K562 (cell line): ENCODE data around the gene OR2S2. TPM values are rescaled to one million over a fixed set of nuclear protein-coding genes. Genes with fewer than 3 reads are reported as not detected.

ENCODE experiments used
- ATAC-seq: fragments of 200-7000 bp; cut with Tn5 transposase; 3 replicates; pipeline ENCODE4 v1.9.1; 2020; ENCODE audit warnings: moderate library complexity
- BruUV-seq: library from RNA; stranded (reverse); fragments of 400-500 nt; replicated peaks from 2 replicates; lab custom pipeline; 2021; lab: Mats Ljungman, UMichigan
- CTCF ChIA-PET: fragments of 300-600 bp; formaldehyde crosslinking; extraction: SDS; loops from one replicate; lab custom pipeline; 2021; ENCODE audit warnings: low intra/inter-chr PET ratio; lab: Yijun Ruan, JAX
- POLR2A ChIA-PET: fragments of 300-600, 350-650 bp; sonication (Branson Sonifier 250); formaldehyde crosslinking; extraction: SDS; loops from one replicate; lab custom pipeline; 2021; ENCODE audit warnings: antibody characterized with exemption, inconsistent platforms; lab: Yijun Ruan, JAX
- DNase-seq, 4 experiments: peaks; one replicate each; pipeline versions ENCODE4 v3.0.0 to v3.0.0-alpha.2; 2011 to 2018; ENCODE audit warnings: low spot score in 3 of 4, mixed read lengths in 3 of 4; ENCODE audit errors: extremely low read depth in 1 of 4
- FAIRE-seq: peaks from 2 replicates; lab custom pipeline; 2011; peaks lifted over from hg19 to GRCh38; lab: Jason Lieb, UNC
- H2AFZ ChIP-seq: 2 replicates; pipeline ENCODE4 v1.6.0; 2011; ENCODE audit warnings: low read depth, low read length, control low read depth, inconsistent platforms
- H3K27ac ChIP-seq: fragments of 200-600 bp; 3 replicates; pipeline ENCODE4 v1.8.0; 2011; ENCODE audit warnings: low read depth, mild to moderate bottlenecking, control low read depth, inconsistent platforms, low read length, moderate library complexity, mixed read lengths; ENCODE audit errors: extremely low read depth
- H3K27me3 ChIP-seq, 2 experiments: fragments of 300-600 bp in 1 of 2; 2 replicates in 1 of 2; 3 replicates in 1 of 2; pipeline versions ENCODE4 v1.6.0 to v1.8.0; 2011; ENCODE audit warnings: inconsistent platforms in 2 of 2, low read length in 2 of 2, mild to moderate bottlenecking in 1 of 2, mixed read lengths in 1 of 2, moderate library complexity in 1 of 2; ENCODE audit not compliant: control insufficient read depth in 2 of 2, insufficient read depth in 2 of 2
- H3K36me3 ChIP-seq: fragments of 300-600 bp; 3 replicates; pipeline ENCODE4 v1.8.0; 2011; ENCODE audit warnings: mild to moderate bottlenecking, low read length, inconsistent platforms; ENCODE audit not compliant: control insufficient read depth, insufficient read depth
- H3K4me1 ChIP-seq, 2 experiments: fragments of 200-600 bp in 1 of 2; replicated peaks in 1 of 2; 2 replicates in 1 of 2; 3 replicates in 1 of 2; pipeline versions ENCODE4 v1.5.1 to v1.8.0; 2011; ENCODE audit warnings: inconsistent platforms in 2 of 2, low read length in 2 of 2, mild to moderate bottlenecking in 1 of 2, mixed read lengths in 1 of 2, moderate library complexity in 1 of 2; ENCODE audit not compliant: control insufficient read depth in 2 of 2, insufficient read depth in 2 of 2
- H3K4me2 ChIP-seq: 2 replicates; pipeline ENCODE4 v1.6.1; 2011; ENCODE audit warnings: low read length, control low read depth, inconsistent platforms, mixed read lengths; ENCODE audit not compliant: insufficient read depth
- H3K4me3 ChIP-seq: fragments of 200-600 bp; sonication (generic), shearing (Covaris generic); 2 replicates; pipeline ENCODE4 v1.5.1; 2016; ENCODE audit warnings: control low read depth, inconsistent platforms
- H3K79me2 ChIP-seq: fragments of 200-600 bp; 3 replicates; pipeline ENCODE4 v1.8.0; 2011; ENCODE audit warnings: low read length, inconsistent platforms; ENCODE audit not compliant: control insufficient read depth, insufficient read depth
- H3K9ac ChIP-seq, 2 experiments: 2 replicates each; pipeline versions ENCODE4 v1.6.0 to v1.6.1; 2011; ENCODE audit warnings: low read depth in 2 of 2, low read length in 2 of 2, control low read depth in 1 of 2, inconsistent platforms in 1 of 2, mild to moderate bottlenecking in 1 of 2, mixed read lengths in 1 of 2; ENCODE audit not compliant: insufficient read depth in 1 of 2
- H3K9me1 ChIP-seq: one replicate; pipeline ENCODE4 v1.6.0; 2011; ENCODE audit warnings: inconsistent platforms, mild to moderate bottlenecking, low read length, moderate library complexity; ENCODE audit not compliant: control insufficient read depth, insufficient read depth
- H3K9me3 ChIP-seq: replicated peaks from 2 replicates; pipeline ENCODE4 v1.5.1; 2011; ENCODE audit warnings: low read depth, low read length, inconsistent platforms; ENCODE audit not compliant: control insufficient read depth, insufficient read depth
- H4K20me1 ChIP-seq: replicated peaks from 2 replicates; pipeline ENCODE4 v1.6.1; 2011; ENCODE audit warnings: low read length, inconsistent platforms, mixed read lengths; ENCODE audit not compliant: control insufficient read depth, insufficient read depth
- ATF3 ChIP-seq, 2 experiments: fragments of 450-650 bp in 1 of 2; sonication (generic) in 1 of 2; formaldehyde crosslinking in 1 of 2; IDR thresholded peaks in 1 of 2; conservative IDR thresholded peaks in 1 of 2; 2 replicates each; pipeline versions ENCODE4 v1.6.1 to v1.8.1; 2016 to 2023; ENCODE audit warnings: mild to moderate bottlenecking in 2 of 2, moderate library complexity in 2 of 2, inconsistent platforms in 1 of 2, missing genetic modification reagents in 1 of 2
- CTBP1 ChIP-seq: fragments of 450-650 bp; IDR thresholded peaks from 2 replicates; pipeline ENCODE4 v1.6.1; 2016; ENCODE audit warnings: borderline replicate concordance
- SRF ChIP-seq, 2 experiments: fragments of 250-450, 450-650 bp in 1 of 2; sonication (Bioruptor Pico) in 1 of 2; sonication (generic) in 1 of 2; formaldehyde crosslinking; IDR thresholded peaks; 2 replicates each; pipeline versions ENCODE4 v1.5.0 to v1.5.1; 2020 to 2022; ENCODE audit warnings: mild to moderate bottlenecking in 1 of 2, missing genetic modification reagents in 1 of 2
- TSC22D4 ChIP-seq: fragments of 450-650 bp; IDR thresholded peaks from 2 replicates; pipeline ENCODE4 v1.6.1; 2016; ENCODE audit warnings: missing genetic modification characterization, missing biosample characterization, control low read depth
- ZBTB11 ChIP-seq, 3 experiments: fragments of 200-800 bp in 1 of 3; fragments of 250-450 bp in 1 of 3; fragments of 450-650 bp in 1 of 3; sonication (Bioruptor Pico) in 1 of 3; sonication (Bioruptor generic) in 1 of 3; formaldehyde crosslinking in 1 of 3; IDR thresholded peaks; 2 replicates each; pipeline versions ENCODE4 v1.6.1 to v1.8.0; 2016 to 2022; ENCODE audit warnings: mild to moderate bottlenecking in 2 of 3, missing genetic modification characterization in 2 of 3, missing compliant biosample characterization in 1 of 3, moderate library complexity in 1 of 3
- ZNF395 ChIP-seq: fragments of 200-800 bp; sonication (Bioruptor generic); IDR thresholded peaks from 2 replicates; pipeline ENCODE4 v1.6.1; 2017; ENCODE audit warnings: missing genetic modification characterization, missing compliant biosample characterization
- WGBS: fragments of 100-300 bp; shearing (Covaris generic); methylation state at CpG from one replicate; pipeline ENCODE4 v1.1.6; 2016; ENCODE audit warnings: low coverage, mixed read lengths; ENCODE audit not compliant: insufficient coverage; ENCODE audit errors: missing lambda C conversion rate; 5-methylcytosine and 5-hydroxymethylcytosine counted together
- in situ Hi-C: fragments of 300-500 bp; cut with MboI; formaldehyde crosslinking; loops from 4 replicates; pipeline ENCODE4 v1.15.0; 2018; ENCODE audit warnings: inconsistent platforms, mixed read lengths
- intact Hi-C: fragments of 100-400 bp; cut with micrococcal nuclease; formaldehyde crosslinking; loops from 2 replicates; pipeline ENCODE4 v1.14.2; 2022
- polyA plus RNA-seq, 8 experiments: library from polyadenylated mRNA; depleted of rRNA in 4 of 8; stranded (reverse) in 5 of 8; unstranded in 3 of 8; fragments of >200 nt; fragmentation: Nextera tagmentation in 2 of 8; fragmentation: Illumina TruSeq in 1 of 8; extraction: Ambion mirVana in 2 of 8; extraction: Trizol in 1 of 8; gene quantifications; 2 replicates each; pipeline versions ENCODE4 v1.2.1 to v1.2.3, GENCODE V29; 2011 to 2014; ENCODE audit warnings: inconsistent platforms in 1 of 8, missing spikeins in 1 of 8
- total RNA-seq, 7 experiments: library from RNA; depleted of rRNA in 6 of 7; stranded (reverse); fragments of >200 nt in 6 of 7; fragmentation: Illumina TruSeq in 2 of 7; extraction: Trizol in 2 of 7; gene quantifications; 2 replicates each; pipeline versions ENCODE4 v1.2.1 to v1.2.3, GENCODE V29; 2011 to 2021; ENCODE audit warnings: low replicate concordance in 1 of 7
- TF ChIP-seq, protein P1 (sequence below): fragments of 250-450 bp; sonication (Bioruptor Pico); IDR thresholded peaks from 2 replicates; pipeline ENCODE4 v1.8.0; 2022; ENCODE audit warnings: inconsistent platforms, mild to moderate bottlenecking, moderate library complexity, borderline replicate concordance

The OR2S2 gene
- total and polyA plus RNA-seq, 9 of the 15 experiments (the other 6 are each of a cell fraction or from before 2014, with no cell fraction given), result not detected

DNA sequence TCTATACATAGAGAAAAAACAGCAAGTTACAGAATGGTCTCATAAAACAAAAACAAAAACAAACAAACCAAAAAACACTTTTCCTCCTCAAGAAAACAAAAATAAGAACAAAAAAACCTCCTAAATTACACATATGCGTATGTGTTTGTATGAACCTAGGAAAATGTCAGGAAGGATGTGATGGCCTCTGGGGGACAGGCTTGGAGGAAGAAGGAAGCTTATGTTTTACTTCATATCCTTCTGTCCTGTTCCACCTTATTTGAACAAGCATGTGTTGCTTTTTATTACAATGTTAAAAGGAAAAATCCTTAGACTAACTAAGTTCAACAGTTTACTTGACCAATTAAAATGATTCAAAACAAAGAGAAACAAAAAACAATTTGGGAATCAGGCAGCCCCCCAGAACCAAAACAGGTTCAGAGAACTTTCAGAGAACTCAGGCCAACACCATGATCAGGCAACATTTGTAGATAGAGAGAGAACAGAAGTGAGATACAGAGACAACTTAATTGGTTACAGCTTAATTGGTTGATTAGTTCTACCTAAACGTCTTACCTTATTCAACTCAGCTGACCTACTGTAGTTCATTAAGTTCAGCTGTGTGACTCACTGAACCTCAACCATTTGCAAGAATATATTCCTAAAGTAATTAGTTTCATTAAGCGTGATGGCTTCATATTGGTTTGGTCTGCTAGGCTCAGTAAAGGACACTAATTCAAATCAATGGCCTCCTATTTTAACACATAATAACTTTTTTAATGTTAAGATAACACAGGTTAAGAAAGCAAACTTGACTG lies 38.5 kb downstream of the OR2S2 start:
- 0 out of 2 replicates have a peak, but pooled peaks have one; percentile 25 for TF ChIP-seq ZNF395
- no peak for TF ChIP-seq SRF (CRISPR knock-in tag; IDR thresholded peaks at IDR 0.05)
- TF ChIP-seq ATF3 (IDR thresholded peaks at IDR 0.05), result 0 out of 2 replicates have a peak, but pooled peaks have one; percentile 1
- TF ChIP-seq ATF3 (CRISPR knock-in tag; conservative IDR thresholded peaks at IDR 0.05), result no peak
- no peak for TF ChIP-seq TSC22D4 (tag)
- TF ChIP-seq, protein P1, sequence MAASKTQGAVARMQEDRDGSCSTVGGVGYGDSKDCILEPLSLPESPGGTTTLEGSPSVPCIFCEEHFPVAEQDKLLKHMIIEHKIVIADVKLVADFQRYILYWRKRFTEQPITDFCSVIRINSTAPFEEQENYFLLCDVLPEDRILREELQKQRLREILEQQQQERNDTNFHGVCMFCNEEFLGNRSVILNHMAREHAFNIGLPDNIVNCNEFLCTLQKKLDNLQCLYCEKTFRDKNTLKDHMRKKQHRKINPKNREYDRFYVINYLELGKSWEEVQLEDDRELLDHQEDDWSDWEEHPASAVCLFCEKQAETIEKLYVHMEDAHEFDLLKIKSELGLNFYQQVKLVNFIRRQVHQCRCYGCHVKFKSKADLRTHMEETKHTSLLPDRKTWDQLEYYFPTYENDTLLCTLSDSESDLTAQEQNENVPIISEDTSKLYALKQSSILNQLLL (CRISPR knock-in tag), result no peak
- no peak for TF ChIP-seq CTBP1
- 0 out of 6 replicates have a peak, but pooled peaks of 1 of the 3 experiments have one; percentile 25 for TF ChIP-seq ZBTB11 (CRISPR knock-in tag; IDR thresholded peaks at IDR 0.05)
- TF ChIP-seq, all 486 proteins: peak for 3
- ChIA-PET CTCF (no interaction called here), POLR2A (interaction anchor here (1.0 to 1.2 kb wide), 2 partner anchors 8 to 410 kb away, joined by 3 to 4 read pairs; no protein-coding TSS in a partner anchor)

More for the DNA sequence above, 38.5 kb downstream of the OR2S2 start:
- intact Hi-C loops (no loop called here), in situ Hi-C loops (no loop called here)
- 55% methylated on average over 3 of the region's 3 CpGs for WGBS
- Histone ChIP-seq H3K9ac (peak overlapping the region in 1 of 2 experiments; percentile 6; a peak in 1 of 4 replicates), H3K9me1 (no peaks in the 10 kb centered on the region), H3K79me2 (no peaks in the 10 kb centered on the region), H3K9me3 (no peaks in the 10 kb centered on the region), H3K4me3 (no peak overlapping the region), H3K4me1 (peaks cover 32 to 71% of the 10 kb centered on the region in 2 experiments), H2AFZ (peak overlapping the region; percentile 83), H3K36me3 (no peaks in the 10 kb centered on the region), H4K20me1 (no peaks in the 10 kb centered on the region), H3K4me2 (no peak overlapping the region), H3K27ac (peak overlapping the region; percentile 67), H3K27me3 (no peaks in the 10 kb centered on the region)
- FAIRE-seq, result no peak
- BruUV-seq, result no TSS peak
- ATAC-seq, result no peak
- no peak for DNase-seq
